BE2C (cell line): ENCODE measurements around the gene SHISA8.

ENCODE experiments used
- DNase-seq: peaks from one replicate; pipeline ENCODE4 v3.0.0-alpha.2; 2020
- H3K27me3 ChIP-seq: fragments of 250-450 bp; sonication (Bioruptor Pico); 2 replicates; pipeline ENCODE4 v1.5.1; 2020; ENCODE audit warnings: mild to moderate bottlenecking
- H3K36me3 ChIP-seq: fragments of 250-450 bp; sonication (Bioruptor Pico); 2 replicates; pipeline ENCODE4 v1.5.1; 2020; ENCODE audit warnings: mild to moderate bottlenecking
- H3K4me1 ChIP-seq: fragments of 250-450 bp; sonication (Bioruptor Pico); 2 replicates; pipeline ENCODE4 v1.5.1; 2020
- H3K4me3 ChIP-seq: 2 replicates; pipeline ENCODE4 v1.5.1; 2011; ENCODE audit warnings: low read depth, low read length
- H3K9me3 ChIP-seq: fragments of 250-450 bp; sonication (Bioruptor Pico); 2 replicates; pipeline ENCODE4 v1.5.1; 2020
- TF ChIP-seq, protein P1 (sequence below): IDR thresholded peaks from 2 replicates; pipeline ENCODE4 v1.5.1; 2012; ENCODE audit warnings: mild to moderate bottlenecking, low read depth, low read length

SHISA8 gene

DNA sequence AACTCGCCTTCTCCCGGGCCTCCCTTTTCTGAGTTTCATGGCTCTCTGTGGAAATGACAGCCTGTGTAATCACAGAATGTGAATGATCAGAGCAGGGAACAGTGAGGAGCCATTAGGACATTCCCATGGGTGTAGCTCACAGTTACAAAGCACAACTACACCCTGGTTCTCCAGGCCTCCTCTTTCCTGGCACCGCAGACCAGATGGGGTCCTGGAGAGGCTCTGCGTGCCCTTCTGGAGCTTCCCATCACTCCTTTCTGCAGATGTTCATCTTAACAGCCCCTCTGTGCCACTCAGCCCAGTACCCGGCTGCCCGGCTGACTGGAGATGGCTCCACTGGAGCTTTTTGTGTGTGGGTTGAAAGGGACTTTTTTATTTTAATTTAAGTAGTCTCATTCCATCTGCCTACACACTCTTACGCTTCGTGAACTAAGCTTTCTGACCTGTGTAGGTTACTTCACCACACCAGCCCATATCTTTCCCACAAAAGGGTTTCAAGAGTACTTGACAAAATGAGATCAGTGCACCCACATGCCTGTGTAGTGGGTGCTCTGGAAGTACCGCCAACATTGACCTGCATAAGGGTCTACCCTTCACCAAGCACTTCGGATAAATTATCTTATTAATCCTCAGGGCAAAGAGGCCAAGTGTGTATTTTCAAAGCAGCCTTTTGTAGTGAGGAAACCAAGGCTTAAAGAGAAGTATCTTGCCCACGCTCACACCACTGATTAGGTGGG is 52.2 kb downstream of the SHISA8 start:
- peak; percentile 41 for DNase-seq
- Histone ChIP-seq H3K36me3 (peaks cover 31% of the 10 kb centered on the region), H3K27me3 (no peaks in the 10 kb centered on the region), H3K4me1 (peaks cover 3% of the 10 kb centered on the region), H3K4me3 (no peak overlapping the region), H3K9me3 (no peaks in the 10 kb centered on the region)
- TF ChIP-seq, protein P1, sequence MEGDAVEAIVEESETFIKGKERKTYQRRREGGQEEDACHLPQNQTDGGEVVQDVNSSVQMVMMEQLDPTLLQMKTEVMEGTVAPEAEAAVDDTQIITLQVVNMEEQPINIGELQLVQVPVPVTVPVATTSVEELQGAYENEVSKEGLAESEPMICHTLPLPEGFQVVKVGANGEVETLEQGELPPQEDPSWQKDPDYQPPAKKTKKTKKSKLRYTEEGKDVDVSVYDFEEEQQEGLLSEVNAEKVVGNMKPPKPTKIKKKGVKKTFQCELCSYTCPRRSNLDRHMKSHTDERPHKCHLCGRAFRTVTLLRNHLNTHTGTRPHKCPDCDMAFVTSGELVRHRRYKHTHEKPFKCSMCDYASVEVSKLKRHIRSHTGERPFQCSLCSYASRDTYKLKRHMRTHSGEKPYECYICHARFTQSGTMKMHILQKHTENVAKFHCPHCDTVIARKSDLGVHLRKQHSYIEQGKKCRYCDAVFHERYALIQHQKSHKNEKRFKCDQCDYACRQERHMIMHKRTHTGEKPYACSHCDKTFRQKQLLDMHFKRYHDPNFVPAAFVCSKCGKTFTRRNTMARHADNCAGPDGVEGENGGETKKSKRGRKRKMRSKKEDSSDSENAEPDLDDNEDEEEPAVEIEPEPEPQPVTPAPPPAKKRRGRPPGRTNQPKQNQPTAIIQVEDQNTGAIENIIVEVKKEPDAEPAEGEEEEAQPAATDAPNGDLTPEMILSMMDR: no peak

DNA sequence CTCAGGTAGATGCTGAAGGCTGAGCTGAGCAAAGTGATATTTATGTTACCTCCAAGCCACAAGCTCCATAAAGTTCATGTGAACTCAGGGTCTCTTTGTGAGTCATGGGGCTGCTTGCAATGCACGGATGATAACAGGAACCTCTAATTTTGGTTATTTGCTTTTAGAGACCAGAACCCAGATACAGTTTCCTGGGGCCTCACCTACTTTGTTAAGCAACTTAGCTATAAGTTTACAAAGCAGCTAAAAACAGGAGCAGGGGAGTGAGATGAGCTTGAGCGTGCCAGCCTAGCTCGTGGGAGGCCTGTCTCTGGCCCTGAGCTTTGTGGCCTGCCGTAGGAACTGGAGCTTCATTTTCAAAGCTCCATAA is 52.7 kb downstream of the SHISA8 start:
- DNase-seq: no peak
- H3K9me3 ChIP-seq: no peaks in the 10 kb centered on the region
- H3K27me3 ChIP-seq: no peaks in the 10 kb centered on the region
- peaks cover 7% of the 10 kb centered on the region for H3K4me1 ChIP-seq
- peaks cover 26% of the 10 kb centered on the region for H3K36me3 ChIP-seq
- H3K4me3 ChIP-seq: no peak overlapping the region
- TF ChIP-seq, protein P1: no peak
